Measurements from ENCODE around the gene HES2. TPM values are rescaled to one million over a fixed set of nuclear protein-coding genes. Genes with fewer than 3 reads are reported as not detected.

HES2 gene
- total and polyA plus RNA-seq, 2 experiments from 2014 or later: 1.6 to 2.1 TPM

DNA sequence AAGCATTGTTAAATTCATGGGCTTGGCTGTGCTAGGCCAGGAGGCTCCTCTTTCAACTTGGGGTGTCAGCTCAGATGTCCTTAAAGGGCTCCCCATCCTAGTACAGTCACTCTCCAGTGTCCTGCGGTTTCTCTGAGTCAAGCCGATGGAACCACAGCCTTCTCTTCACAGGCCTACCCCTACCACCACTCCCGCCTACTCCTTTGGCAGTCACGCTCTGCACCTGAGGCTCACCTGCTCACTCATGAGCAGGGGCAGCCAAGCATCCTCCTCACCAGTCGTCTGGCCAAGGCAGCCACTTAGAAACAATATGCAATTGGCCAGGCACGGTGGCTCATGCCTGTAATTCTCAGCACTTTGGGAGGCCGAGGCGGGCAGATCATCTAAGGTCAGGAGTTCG, 29.7 kb downstream of the HES2 start (continued):
- TF ChIP-seq, protein P1, sequence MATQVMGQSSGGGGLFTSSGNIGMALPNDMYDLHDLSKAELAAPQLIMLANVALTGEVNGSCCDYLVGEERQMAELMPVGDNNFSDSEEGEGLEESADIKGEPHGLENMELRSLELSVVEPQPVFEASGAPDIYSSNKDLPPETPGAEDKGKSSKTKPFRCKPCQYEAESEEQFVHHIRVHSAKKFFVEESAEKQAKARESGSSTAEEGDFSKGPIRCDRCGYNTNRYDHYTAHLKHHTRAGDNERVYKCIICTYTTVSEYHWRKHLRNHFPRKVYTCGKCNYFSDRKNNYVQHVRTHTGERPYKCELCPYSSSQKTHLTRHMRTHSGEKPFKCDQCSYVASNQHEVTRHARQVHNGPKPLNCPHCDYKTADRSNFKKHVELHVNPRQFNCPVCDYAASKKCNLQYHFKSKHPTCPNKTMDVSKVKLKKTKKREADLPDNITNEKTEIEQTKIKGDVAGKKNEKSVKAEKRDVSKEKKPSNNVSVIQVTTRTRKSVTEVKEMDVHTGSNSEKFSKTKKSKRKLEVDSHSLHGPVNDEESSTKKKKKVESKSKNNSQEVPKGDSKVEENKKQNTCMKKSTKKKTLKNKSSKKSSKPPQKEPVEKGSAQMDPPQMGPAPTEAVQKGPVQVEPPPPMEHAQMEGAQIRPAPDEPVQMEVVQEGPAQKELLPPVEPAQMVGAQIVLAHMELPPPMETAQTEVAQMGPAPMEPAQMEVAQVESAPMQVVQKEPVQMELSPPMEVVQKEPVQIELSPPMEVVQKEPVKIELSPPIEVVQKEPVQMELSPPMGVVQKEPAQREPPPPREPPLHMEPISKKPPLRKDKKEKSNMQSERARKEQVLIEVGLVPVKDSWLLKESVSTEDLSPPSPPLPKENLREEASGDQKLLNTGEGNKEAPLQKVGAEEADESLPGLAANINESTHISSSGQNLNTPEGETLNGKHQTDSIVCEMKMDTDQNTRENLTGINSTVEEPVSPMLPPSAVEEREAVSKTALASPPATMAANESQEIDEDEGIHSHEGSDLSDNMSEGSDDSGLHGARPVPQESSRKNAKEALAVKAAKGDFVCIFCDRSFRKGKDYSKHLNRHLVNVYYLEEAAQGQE (IDR thresholded peaks at IDR 0.05; ENCODE audit: unreplicated experiment): no peak
- TF ChIP-seq ZNF114 (CRISPR knock-in tag; IDR thresholded peaks at IDR 0.05): no peak

GRCh38 chr1:6386371-6386949, 33.3 kb downstream of the HES2 start:
- Histone ChIP-seq H4K20me1 (replicated peaks; ENCODE audit: insufficient read depth) (peaks cover 18% of the 10 kb centered on the region), H3K4me2 (peak overlapping the region; percentile 76), H3F3A (replicated peaks; ENCODE audit: low read depth) (peaks cover 12% of the 10 kb centered on the region), H3K27ac (ENCODE audit: low read depth) (peak overlapping the region; percentile 83), H2AFZ (no peak overlapping the region), H3K9me2 (ENCODE audit: insufficient read depth) (no peaks in the 10 kb centered on the region), H3K36me3 (ENCODE audit: insufficient read depth) (no peaks in the 10 kb centered on the region; the same call in 1 of the 2 replicates), H3K27me3 (ENCODE audit: insufficient read depth) (no peaks in the 10 kb centered on the region), H3K79me2 (replicated peaks; ENCODE audit: insufficient read depth) (peaks cover 96% of the 10 kb centered on the region), H3K4me1 (ENCODE audit: insufficient read depth) (peaks cover 33% of the 10 kb centered on the region), H3K4me3 (peak overlapping the region; percentile 18; the same call in 1 of the 2 replicates)
- peak overlapping the region; percentile 67; the same call in 2 of the 3 replicates for H3K4me3 Mint-ChIP-seq
- H3K9me3 Mint-ChIP-seq: no peaks in the 10 kb centered on the region; the same call in 2 of the 3 replicates
- DNase-seq (ENCODE audit: low spot score) (no peak), ATAC-seq (no peak)
- H3K27ac Mint-ChIP-seq: peak overlapping the region; percentile 100
- TF ChIP-seq JUNB (IDR thresholded peaks at IDR 0.05; ENCODE audit: unreplicated experiment): no peak
- no peak for TF ChIP-seq EZH2 (IDR thresholded peaks at IDR 0.05; ENCODE audit: low read depth, unreplicated experiment)
- no peak for TF ChIP-seq ZNF331 (CRISPR knock-in tag; IDR thresholded peaks at IDR 0.05; ENCODE audit: low read depth)
- TF ChIP-seq ETS1 (IDR thresholded peaks at IDR 0.05): no peak
- no peak for TF ChIP-seq CREB1 (CRISPR knock-in tag; IDR thresholded peaks at IDR 0.05; ENCODE audit: low read depth)
- no peak for TF ChIP-seq EZH2phosphoT487 (IDR thresholded peaks at IDR 0.05; ENCODE audit: unreplicated experiment)
- H3K36me3 Mint-ChIP-seq (ENCODE audit: low read depth): peaks cover 28% of the 10 kb centered on the region
- H3K4me1 Mint-ChIP-seq: peaks cover 32% of the 10 kb centered on the region
- H3K27me3 Mint-ChIP-seq (ENCODE audit: insufficient read depth, low read depth, poor library complexity): peaks cover 21% of the 10 kb centered on the region
